NCI-H1092 treated with DMSO at 0.1 percent for 48 hours (cell line): Measurements from ENCODE around the gene PTPRT.

ENCODE experiments used
- DNase-seq: peaks from one replicate; lab custom pipeline; 2025; lab: John Stamatoyannopoulos, UW

Gene PTPRT

DNA sequence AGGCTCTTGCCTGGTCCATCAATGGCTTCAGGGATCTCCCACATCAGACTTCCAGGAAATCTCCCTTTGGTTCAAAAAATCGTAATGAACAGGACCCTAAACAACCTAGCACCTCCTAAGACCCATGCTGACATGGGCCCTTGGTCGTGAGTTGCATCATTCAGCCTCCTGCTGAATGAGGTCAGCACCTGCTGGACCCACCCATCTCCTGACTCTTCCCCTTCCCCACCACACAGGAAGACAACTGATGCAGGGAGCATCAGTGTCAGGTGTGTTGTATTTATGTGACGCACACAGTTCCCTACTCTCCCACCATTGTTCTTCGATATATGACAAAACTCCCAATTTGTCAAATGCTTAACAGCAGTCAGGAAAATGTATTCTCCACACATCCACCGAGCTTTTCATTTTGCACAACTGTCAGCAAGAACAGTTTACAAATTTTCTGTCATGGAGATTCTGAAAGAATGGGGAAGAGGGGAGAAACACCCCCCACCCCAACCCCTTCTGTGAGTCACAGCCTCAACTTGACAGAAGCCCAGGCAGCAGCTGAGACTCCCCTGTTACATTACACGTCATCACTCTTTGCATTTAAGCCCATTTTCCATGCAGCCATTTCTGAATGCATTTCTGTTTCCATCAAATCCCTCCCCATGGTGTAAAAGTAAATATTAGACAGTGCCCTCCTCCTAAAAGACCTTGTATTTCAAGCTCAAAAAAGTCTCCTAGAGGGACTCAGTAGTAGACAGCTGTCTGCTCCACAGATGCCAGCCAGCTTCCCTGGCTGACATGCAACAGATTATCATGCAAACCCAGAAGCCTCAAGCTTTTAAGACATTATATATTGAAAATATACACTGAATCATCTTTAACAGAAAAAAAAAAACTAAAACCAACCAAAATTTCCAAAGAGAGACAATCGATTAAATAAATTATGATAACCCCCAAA, 577.5 kb downstream of the PTPRT start:
- DNase-seq = no peak

DNA sequence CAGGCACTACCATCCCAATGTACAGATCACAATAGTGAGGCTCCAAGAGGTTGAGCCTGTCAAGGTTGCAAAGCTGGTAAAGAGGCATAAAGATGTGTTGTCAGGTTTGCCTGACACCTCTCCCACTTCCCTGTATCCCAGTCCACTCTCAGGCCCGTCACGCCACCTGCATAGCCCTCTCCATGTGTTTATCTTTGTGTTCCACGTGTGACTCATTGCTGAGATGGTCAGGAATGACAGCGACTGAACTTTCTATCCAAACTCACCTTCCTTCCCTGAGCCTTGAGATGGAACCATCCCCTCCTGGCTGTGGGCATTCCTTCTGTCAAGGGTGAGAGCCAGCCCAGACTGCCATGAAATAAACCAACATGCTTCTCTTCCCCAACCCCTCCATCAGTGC, 578.3 kb downstream of the PTPRT start:
- no peak for DNase-seq

DNA sequence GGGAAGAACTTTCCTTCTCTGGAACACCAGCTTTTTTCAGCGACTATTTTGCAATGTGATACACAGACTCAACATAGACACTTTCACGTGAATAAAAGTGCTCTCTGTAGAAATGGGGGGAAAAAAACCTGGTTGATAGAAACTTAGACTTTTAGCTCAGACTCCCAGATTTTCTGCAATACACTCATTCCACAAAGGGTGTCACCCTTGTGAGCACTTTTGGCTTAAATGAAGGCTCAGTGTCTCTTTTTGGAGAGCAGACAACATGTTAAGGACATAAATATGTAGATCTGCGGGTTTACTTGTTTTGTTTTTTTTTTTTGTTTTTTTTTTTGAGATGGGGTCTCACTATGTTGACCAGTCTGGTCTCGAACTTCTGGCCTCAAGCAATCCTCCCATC, 579.6 kb downstream of the PTPRT start:
- no peak for DNase-seq

DNA sequence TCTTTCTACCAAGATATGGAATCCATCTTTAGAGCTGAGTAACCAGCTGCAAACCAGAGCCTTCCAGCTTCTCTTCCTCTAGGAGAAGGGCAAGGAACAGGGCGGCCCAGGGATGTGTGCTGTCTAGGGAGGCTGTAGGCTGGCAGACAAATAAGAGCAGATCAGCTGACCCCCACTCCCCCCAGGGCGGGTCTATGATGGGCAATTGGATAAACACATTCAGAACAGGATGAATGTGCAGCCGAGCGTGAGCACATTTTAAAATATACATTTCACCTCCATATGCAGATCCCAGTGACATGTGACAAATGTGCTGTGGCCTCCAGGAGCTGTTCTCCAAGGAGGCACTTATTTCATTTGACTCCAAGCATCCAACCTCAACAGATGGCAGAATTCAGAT, 580.1 kb downstream of the PTPRT start:
- no peak for DNase-seq

GRCh38 chr20:42604998-42605956, 584.4 kb downstream of the PTPRT start:
- DNase-seq = no peak

DNA sequence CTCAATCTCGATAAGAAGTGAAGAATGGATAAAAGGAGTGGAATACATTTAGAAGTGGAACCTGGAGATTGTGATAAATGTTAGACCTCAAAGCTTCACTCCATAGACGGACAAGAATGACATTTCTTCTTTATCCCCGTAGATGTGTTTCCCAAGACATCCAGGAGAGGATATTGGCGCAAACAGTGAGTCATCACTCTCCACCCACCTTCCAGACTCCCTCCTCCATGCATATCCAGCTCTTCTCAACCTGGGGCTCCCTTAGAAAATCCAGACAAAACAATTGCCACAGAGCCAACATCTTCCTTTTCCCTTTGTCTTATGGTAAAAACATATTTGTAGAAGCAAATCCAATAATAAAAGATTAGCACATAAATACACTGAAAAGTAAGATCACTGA, 586.1 kb downstream of the PTPRT start:
- no peak for DNase-seq

DNA sequence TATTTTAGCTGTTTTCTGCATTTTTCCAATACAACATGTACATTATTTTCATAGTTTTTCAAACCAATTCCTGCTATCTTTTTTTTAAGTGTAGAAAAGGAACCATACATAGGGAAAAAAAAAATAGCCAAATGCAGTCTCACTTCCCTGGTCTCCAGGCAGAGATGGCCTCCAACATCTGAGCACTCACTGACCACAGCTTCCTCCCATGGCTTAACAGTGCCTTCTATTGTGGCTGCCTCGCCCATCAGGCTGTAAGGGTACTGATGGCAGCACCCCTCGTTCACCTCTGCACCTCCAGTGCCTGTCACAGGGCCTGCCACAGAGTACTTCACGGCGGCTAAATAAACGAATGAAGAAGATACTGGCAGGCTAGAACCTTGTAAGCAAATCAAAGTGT, 591.1 kb downstream of the PTPRT start:
- no peak for DNase-seq

- DNase-seq = no peak
Observed at GRCh38 chr20:42595625-42596024, 594.1 kb downstream of the PTPRT start.

- no peak for DNase-seq
Observed at GRCh38 chr20:42594659-42595058, 595.0 kb downstream of the PTPRT start.

DNA sequence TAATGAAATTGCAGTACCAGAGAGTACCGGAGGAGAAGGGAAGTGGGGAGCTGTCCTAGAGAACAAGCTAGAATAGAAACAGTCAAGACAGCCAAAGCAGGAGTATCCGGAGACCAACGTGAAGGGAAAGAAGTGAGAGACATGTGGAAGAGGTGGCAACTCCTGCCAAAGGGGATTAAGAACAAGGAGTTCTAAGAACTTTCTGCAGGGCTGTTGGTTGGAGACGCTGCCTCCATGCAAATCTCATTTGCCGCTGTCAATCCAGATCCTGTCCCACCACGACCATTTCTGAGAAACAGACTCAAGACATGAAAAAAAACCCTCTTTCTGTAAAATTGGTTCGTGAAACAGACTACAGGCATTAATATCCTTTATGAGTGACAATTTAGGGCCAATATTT, 595.7 kb downstream of the PTPRT start:
- no peak for DNase-seq

GRCh38 chr20:42589976-42590639, 599.6 kb downstream of the PTPRT start:
- no peak for DNase-seq

- DNase-seq = no peak
Observed at GRCh38 chr20:42588847-42589246, 600.9 kb downstream of the PTPRT start.

DNA sequence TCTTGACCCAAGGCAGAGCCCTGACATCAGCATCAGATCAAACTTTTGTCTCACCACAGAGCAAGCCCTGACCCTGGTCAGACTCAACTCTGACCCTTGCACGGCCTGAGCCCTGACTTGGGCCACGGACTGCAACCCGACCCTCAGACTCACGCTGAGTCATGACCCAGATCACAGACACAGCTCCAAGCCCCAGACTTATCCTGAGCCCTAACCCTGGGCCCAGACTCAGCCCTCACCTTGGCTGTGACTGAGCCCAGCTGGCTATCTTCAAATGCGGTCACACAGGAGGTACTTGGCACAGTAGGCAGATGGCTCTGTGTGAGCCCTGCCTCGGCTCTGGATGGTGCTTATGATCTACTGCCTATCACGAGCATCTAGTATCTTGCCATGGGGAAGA, 602.3 kb downstream of the PTPRT start:
- DNase-seq = no peak

- DNase-seq = no peak
Observed at GRCh38 chr20:42581311-42581710, 608.4 kb downstream of the PTPRT start.

- no peak for DNase-seq
Observed at GRCh38 chr20:42576167-42576566, 613.5 kb downstream of the PTPRT start.

DNA sequence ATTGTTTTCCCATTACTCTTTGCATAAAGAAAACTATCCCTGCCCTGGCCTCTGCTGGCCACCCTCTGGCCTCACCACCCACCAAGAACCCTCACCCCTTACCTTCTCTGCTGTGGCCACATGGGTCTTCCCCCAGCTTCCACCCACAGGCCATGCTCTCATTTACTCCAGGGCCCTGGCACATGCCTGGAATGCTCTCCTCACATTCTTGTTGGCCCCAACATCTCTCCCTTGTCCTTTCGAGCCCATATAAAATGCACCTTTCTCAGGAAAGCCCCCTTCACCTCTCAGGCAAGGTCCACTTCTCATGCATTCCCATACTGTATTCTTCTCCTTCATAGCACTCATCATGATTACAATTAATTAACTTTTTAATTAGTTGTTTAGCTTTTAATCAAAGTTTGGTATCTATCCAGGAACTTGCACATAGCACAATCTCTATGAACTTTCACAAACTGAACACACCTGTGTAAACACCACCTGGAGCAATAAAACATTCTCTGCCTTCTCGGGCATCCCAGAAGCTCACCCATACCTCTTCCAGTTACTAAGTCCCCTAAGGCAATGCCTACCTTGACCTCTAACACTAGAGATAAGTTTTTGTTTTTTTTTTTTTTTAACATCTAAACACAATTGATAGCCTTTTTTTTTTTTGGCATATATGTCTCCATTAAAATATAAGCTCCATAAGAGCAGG, 617.2 kb downstream of the PTPRT start:
- DNase-seq = no peak

GRCh38 chr20:42567409-42567808, 622.3 kb downstream of the PTPRT start:
- no peak for DNase-seq

DNA sequence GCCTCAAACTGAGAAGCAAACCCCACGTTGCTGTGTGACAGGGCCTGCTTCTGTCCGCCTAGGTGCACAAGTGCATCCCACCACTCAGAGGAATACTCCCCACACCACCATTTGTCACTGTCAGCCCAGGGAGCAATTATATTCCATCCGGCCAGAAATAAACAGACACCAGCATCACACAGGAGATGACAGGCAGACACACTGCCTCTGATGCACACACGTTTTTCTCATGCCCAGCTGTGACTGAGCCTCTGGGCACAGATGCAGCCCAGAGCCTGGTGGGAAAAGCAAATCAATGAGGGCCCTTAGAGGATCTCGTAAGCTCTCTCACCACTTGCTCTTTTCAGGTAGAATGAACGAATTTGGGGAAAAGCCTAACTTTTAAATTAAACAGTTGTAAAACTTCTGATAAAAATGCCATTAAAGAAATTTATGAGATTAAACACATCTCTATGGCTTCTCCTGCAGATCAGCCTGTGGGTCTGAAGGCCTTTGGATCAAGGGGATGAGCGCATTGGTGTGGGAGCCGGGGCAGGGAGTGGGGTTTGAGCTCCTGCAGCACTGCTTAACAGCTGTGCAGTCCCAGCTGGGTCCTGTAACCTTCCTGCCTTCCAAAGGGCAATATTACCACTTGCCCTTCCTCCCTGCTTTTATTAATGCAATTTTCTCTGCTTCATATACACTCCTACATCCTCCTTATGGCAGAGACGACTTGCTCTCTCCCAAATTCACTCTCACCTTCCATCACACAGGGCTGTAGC, 624.3 kb downstream of the PTPRT start:
- DNase-seq = no peak

- no peak for DNase-seq
Observed at GRCh38 chr20:42559665-42560064, 630.0 kb downstream of the PTPRT start.

- no peak for DNase-seq
Observed at GRCh38 chr20:42556575-42556974, 633.1 kb downstream of the PTPRT start.

DNA sequence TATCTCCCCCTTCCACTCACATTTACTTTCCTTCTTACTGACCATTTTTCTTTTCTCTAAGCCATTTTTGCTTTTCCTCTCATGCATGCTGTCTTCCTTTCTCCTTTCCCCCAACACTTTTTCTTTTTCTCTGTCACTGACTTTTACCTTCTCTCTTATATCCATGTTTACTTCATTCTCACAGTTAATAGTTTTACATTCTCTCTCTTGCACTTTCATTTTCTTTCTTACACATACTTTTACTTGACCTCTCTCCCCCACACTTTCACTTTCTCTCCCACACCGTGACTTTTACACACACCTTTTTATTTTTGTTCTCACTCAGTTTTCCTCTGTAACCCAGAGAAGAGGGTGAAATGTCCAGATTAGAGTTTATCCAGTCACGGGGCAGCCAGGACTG, 636.3 kb downstream of the PTPRT start:
- DNase-seq = no peak
